Measurements from ENCODE around the gene MAPKAPK2.

Gene MAPKAPK2

DNA sequence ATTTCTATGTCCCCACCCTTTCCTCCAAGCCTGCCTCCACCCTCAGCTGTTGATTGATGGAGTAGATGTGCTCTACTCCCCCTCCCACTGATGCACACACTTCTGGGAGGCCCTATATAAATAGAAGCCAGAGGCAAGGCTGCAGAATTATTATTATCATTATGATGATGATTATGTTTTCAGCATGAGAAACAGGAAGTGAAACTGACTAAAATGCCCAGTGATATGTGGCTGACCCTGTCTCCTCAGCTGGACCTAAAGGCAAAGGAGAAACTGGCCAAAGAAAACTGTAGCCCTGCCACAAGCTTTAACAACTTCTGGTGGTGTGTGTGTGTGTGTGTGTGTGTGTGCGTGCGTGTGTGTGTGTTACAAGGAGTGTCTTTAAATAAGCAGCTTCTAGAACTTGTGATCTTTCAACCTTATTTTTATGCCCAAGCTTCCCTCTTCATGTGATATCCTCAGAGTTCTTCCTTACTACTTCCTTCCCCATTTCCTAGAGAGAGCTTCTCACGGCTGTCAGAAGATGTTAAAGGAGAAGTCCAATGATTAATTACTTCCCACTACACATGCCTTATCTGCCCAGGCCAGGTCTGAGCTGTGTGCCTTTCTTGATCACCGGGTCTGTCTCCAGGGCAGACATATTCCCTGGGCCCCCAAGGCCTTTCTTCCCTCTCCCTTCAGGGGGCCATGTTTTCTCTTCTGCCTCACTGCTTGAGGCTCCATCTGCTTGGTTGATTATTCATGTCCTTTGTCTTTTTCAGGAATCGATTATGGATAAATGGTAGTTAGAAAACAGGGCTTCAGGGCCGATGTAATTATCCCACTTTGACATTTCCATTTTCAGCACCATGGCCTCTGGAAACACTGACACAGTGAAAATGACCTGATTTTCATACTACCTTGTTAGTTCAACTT is 11.6 kb upstream of the MAPKAPK2 start:
- TF ChIP-seq, protein P1, sequence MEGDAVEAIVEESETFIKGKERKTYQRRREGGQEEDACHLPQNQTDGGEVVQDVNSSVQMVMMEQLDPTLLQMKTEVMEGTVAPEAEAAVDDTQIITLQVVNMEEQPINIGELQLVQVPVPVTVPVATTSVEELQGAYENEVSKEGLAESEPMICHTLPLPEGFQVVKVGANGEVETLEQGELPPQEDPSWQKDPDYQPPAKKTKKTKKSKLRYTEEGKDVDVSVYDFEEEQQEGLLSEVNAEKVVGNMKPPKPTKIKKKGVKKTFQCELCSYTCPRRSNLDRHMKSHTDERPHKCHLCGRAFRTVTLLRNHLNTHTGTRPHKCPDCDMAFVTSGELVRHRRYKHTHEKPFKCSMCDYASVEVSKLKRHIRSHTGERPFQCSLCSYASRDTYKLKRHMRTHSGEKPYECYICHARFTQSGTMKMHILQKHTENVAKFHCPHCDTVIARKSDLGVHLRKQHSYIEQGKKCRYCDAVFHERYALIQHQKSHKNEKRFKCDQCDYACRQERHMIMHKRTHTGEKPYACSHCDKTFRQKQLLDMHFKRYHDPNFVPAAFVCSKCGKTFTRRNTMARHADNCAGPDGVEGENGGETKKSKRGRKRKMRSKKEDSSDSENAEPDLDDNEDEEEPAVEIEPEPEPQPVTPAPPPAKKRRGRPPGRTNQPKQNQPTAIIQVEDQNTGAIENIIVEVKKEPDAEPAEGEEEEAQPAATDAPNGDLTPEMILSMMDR (IDR thresholded peaks at IDR 0.05; ENCODE audit: control extremely low read depth, extremely low read depth, low read depth, missing control alignments) = no peak
- POLR2A ChIA-PET = interaction anchor here (0.8 kb wide), 1 partner anchor 34 kb away, joined by 4 read pairs; no protein-coding TSS in a partner anchor
- DNase-seq (ENCODE audit: extremely low spot score) = peak; percentile 34
- CTCF ChIA-PET = interaction anchor here (0.9 to 30.1 kb wide), 11 partner anchors 17 to 263 kb away, joined by 3 to 637 read pairs (median 5); partner anchors contain the start of genes DYRK3 and EIF2D

DNA sequence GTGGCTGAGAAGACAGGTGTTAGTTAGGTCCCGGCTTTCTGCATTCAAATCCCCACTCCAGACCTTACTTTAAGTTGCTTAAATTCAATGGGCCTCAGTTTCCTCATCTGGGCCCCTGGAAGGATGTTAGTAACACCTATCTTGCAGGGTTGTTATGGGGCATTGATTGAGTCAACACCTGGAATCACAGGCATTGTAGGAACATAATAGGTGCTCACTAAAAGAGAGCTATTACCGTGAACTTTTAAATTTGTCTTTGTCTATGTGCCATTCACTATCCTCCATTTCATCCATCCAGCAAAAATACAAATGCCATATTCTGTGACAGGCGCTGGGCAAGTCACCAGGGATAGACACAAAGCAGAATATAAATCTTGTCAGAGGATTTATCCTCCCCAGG is 10.5 kb upstream of the MAPKAPK2 start:
- CTCF ChIA-PET = interaction anchor here (1.0 to 30.1 kb wide), 8 partner anchors 18 to 262 kb away, joined by 3 to 637 read pairs (median 6); partner anchors contain the start of gene EIF2D
- DNase-seq (ENCODE audit: extremely low spot score) = no peak
- POLR2A ChIA-PET = no interaction called here
- TF ChIP-seq, protein P1 (IDR thresholded peaks at IDR 0.05; ENCODE audit: control extremely low read depth, extremely low read depth, low read depth, missing control alignments) = no peak

DNA sequence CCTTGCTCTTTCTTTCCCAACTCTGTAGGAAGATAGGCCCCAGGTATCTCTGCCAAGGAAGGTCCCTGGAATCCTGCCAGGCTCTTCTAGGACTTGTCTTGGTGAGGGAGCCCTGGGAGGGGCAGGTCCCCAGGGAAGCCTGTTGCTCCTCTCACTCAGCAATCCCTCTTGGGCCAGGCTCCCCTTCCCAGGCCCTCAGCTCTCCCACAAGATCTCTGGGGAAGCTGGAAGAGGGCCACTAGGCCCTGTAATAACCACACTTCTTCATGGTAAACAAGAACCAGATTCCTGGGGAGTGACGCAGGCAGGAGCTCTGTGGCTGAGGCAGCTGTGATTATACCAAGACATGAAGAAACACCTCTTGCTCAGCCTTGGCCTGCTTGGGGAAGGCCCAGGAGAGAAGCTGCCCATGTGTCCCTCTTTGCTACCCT is 9.9 kb upstream of the MAPKAPK2 start:
- TF ChIP-seq, protein P1 (IDR thresholded peaks at IDR 0.05; ENCODE audit: control extremely low read depth, extremely low read depth, low read depth, missing control alignments) = no peak
- DNase-seq (ENCODE audit: extremely low spot score) = no peak
- ChIA-PET CTCF (interaction anchor here (1.0 to 30.1 kb wide), 7 partner anchors 19 to 195 kb away, joined by 3 to 637 read pairs (median 10); partner anchors contain the start of gene EIF2D), POLR2A (no interaction called here)

DNA sequence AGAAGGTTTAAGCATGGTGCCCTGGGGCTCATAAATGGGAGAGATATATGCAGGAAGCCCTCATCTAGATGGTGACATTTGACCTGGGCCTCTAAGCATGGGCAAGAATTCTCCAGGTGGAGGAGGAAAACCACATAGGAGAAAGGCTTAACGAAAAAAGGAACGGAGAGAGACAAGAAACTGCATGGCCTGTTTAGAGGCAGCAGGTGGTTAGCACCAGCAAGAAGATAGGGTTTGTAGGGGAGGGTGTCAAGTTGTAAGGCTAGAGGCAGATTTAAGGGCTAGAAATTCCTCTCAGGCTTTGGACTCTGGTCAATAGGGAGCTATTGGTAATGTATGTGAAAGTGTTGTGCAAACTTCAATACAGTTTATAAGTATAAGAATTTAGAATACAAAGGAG is 8.2 kb upstream of the MAPKAPK2 start:
- ChIA-PET POLR2A (no interaction called here), CTCF (interaction anchor here (1.0 to 30.1 kb wide), 5 partner anchors 16 to 49 kb away, joined by 3 to 637 read pairs (median 3); no protein-coding TSS in a partner anchor)
- no peak for DNase-seq (ENCODE audit: extremely low spot score)
- TF ChIP-seq, protein P1 (IDR thresholded peaks at IDR 0.05; ENCODE audit: control extremely low read depth, extremely low read depth, low read depth, missing control alignments) = no peak

DNA sequence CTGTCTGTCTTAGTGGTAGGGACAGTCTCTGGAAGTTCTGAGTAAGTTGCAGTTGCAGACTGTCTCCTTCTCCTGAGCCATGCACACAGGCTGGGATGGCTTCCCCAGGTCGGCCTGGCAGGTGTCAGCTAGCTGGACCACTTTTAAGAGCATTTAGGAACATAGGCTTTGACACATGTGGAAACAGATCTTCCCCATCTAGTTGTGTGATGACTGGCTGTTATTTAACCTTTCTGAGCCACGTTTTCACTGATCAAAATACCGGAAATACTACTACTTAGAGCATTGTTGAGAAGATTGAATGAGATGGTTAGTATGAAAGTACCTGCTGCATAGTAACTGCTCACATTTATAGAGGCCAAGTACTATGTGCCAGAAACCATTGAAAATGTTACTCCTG is 6.2 kb upstream of the MAPKAPK2 start:
- no peak for DNase-seq (ENCODE audit: extremely low spot score)
- CTCF ChIA-PET = interaction anchor here (1.2 to 30.1 kb wide), 3 partner anchors 22 to 44 kb away, joined by 3 to 637 read pairs (median 5); partner anchors contain the start of gene DYRK3
- POLR2A ChIA-PET = no interaction called here
- TF ChIP-seq, protein P1 (IDR thresholded peaks at IDR 0.05; ENCODE audit: control extremely low read depth, extremely low read depth, low read depth, missing control alignments) = no peak

DNA sequence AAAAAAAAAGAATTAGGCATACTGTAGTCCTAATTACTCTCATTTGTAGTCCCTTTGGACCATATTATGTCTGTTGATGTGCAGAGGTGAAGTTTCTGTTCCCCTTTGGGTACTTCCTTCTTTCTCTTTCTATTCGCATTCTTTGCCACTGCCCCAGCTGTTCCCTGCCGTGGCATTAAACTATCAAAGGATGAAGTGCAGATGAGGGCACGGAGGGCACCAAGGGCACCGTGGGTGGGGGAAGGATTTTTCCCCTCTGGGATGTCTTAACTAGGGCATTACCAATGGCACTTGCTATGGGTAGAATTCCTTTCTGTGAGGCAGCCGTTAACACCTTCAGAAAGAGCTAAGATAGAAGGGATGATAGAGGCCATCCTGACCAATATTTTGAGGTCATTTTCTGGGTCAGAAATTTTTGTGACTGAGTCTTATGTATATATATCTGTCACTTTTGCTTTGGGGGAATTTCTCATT is 4.9 kb upstream of the MAPKAPK2 start:
- ChIA-PET POLR2A (interaction anchor here (1.0 kb wide), 1 partner anchor 107 kb away, joined by 3 read pairs; no protein-coding TSS in a partner anchor), CTCF (interaction anchor here (0.9 to 30.1 kb wide), 5 partner anchors 14 to 74 kb away, joined by 3 to 637 read pairs (median 3); partner anchors contain the start of gene DYRK3)
- TF ChIP-seq, protein P1 (IDR thresholded peaks at IDR 0.05; ENCODE audit: control extremely low read depth, extremely low read depth, low read depth, missing control alignments) = no peak
- peak; percentile 68 for DNase-seq (ENCODE audit: extremely low spot score)
